SH-SY5Y (cell line): ENCODE results near the gene CA10.

Experiments
- GATA2 ChIP-seq: IDR thresholded peaks from 2 replicates; pipeline ENCODE4 v1.6.1; 2011; ENCODE audit warnings: mild to moderate bottlenecking, low read depth, low read length
- GATA3 ChIP-seq: IDR thresholded peaks from 2 replicates; pipeline ENCODE4 v1.6.1; 2011; ENCODE audit warnings: low read depth, mild to moderate bottlenecking, low read length, moderate library complexity

DNA sequence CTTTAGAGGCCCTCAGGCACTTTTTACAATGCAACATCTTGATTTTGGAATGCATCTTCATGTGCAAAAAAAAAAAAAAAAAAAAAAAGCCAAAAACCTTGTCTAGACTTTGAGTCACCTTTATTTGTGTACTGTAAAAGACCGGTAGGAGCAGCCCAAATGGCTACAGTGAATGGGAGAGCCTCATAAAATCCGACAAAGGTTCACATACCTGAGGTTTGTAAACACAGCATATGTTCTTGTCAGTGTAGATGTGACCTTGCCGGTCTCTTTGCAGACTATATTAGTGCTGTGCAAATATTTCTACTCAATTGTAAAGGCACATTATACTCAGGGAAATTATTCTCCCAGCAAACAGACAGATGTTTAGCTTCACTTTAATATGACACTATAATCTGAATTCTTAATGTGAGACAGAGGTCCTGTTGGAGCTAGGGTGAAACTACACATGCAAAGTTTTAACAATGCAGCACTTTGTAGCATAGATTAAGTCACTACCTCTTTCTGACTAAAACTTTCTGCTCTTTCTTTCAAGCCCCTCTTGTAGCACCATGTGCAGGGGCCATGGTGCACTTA is 211.3 kb downstream of the CA10 start:
- no peak for TF ChIP-seq GATA2
- no peak for TF ChIP-seq GATA3
